Karpas-422 (cell line): Measurements from ENCODE around the gene KCNC3. TPM values are rescaled to one million over a fixed set of nuclear protein-coding genes. Genes with fewer than 3 reads are reported as not detected.
A peak's percentile ranks its signal among the peaks of the same experiment; 100 is the strongest.

Experiments
- DNase-seq: peaks from one replicate; pipeline ENCODE4 v3.0.0-alpha.2; 2015
- H2AFZ ChIP-seq: fragments of 200-600 bp; sonication (generic); 2 replicates; pipeline ENCODE4 v1.6.1; 2014; ENCODE audit warnings: antibody characterized with exemption, low read length, mixed read lengths
- H3K27ac ChIP-seq: fragments of 200-600 bp; sonication (generic); 2 replicates; pipeline ENCODE4 v1.5.1; 2014; ENCODE audit warnings: mild to moderate bottlenecking, low read length, moderate library complexity
- H3K27me3 ChIP-seq: fragments of 200-600 bp; sonication (generic); 2 replicates; pipeline ENCODE4 v1.6.1; 2014; ENCODE audit warnings: low read length, mixed read lengths
- H3K36me3 ChIP-seq: fragments of 200-600 bp; sonication (generic); 2 replicates; pipeline ENCODE4 v1.6.1; 2014; ENCODE audit warnings: low read length, mixed read lengths; ENCODE audit not compliant: insufficient read depth
- H3K4me1 ChIP-seq: fragments of 200-600 bp; sonication (generic); 2 replicates; pipeline ENCODE4 v1.6.1; 2014; ENCODE audit warnings: mild to moderate bottlenecking, low read length, mixed read lengths
- H3K4me2 ChIP-seq: fragments of 200-600 bp; sonication (generic); 2 replicates; pipeline ENCODE4 v1.6.1; 2014; ENCODE audit warnings: low read length, low read depth, mild to moderate bottlenecking; ENCODE audit not compliant: poor library complexity, severe bottlenecking
- H3K4me3 ChIP-seq: fragments of 200-600 bp; sonication (generic); 2 replicates; pipeline ENCODE4 v1.5.1; 2014; ENCODE audit warnings: mild to moderate bottlenecking, antibody characterized with exemption, low read length, mixed read lengths
- H3K79me2 ChIP-seq: fragments of 200-600 bp; sonication (generic); 2 replicates; pipeline ENCODE4 v1.6.1; 2014; ENCODE audit warnings: mild to moderate bottlenecking, low read length, mixed read lengths
- H3K9ac ChIP-seq: fragments of 200-600 bp; sonication (generic); 2 replicates; pipeline ENCODE4 v1.6.0; 2014; ENCODE audit warnings: low read length
- H3K9me2 ChIP-seq: fragments of 200-600 bp; sonication (generic), shearing (Covaris generic); replicated peaks from 2 replicates; pipeline ENCODE4 v1.6.0; 2014; ENCODE audit warnings: mild to moderate bottlenecking, low read length, moderate library complexity; ENCODE audit not compliant: insufficient read depth
- H3K9me3 ChIP-seq: fragments of 300-700, 200-600 bp; sonication (generic); 2 replicates; pipeline ENCODE4 v1.6.1; 2014; ENCODE audit warnings: low read length, mixed read lengths
- H4K20me1 ChIP-seq: fragments of 200-600 bp; sonication (generic); 2 replicates; pipeline ENCODE4 v1.6.1; 2014; ENCODE audit warnings: mild to moderate bottlenecking, antibody characterized with exemption, low read length, low read depth; ENCODE audit not compliant: insufficient read depth
- total RNA-seq: library from RNA; depleted of rRNA; stranded (reverse); fragments of >200 nt; shearing (Covaris generic); gene quantifications from 2 replicates; pipeline ENCODE4 v1.2.3, GENCODE V29; 2014; ENCODE audit warnings: low replicate concordance

The KCNC3 gene
- total RNA-seq, 1 experiment from 2014 or later: 10.8 TPM

GRCh38 chr19:50290011-50290410 lies 39.2 kb downstream of the KCNC3 start:
- peaks cover 4% of the 10 kb centered on the region; the same call in 1 of the 2 replicates for H3K27me3 ChIP-seq
- no peaks in the 10 kb centered on the region for H3K79me2 ChIP-seq
- peaks cover 11% of the 10 kb centered on the region for H3K9me3 ChIP-seq
- no peak overlapping the region for H3K27ac ChIP-seq
- H3K4me3 ChIP-seq: no peak overlapping the region
- H3K4me2 ChIP-seq: no peak overlapping the region
- no peak overlapping the region for H2AFZ ChIP-seq
- H3K9ac ChIP-seq: no peak overlapping the region
- no peaks in the 10 kb centered on the region for H4K20me1 ChIP-seq
- H3K4me1 ChIP-seq: no peaks in the 10 kb centered on the region
- DNase-seq: peak; percentile 67
- H3K9me2 ChIP-seq: no peaks in the 10 kb centered on the region
- no peaks in the 10 kb centered on the region for H3K36me3 ChIP-seq

- peaks cover 4% of the 10 kb centered on the region; the same call in 1 of the 2 replicates for H3K27me3 ChIP-seq
- H4K20me1 ChIP-seq: no peaks in the 10 kb centered on the region
- H3K9me2 ChIP-seq: no peaks in the 10 kb centered on the region
- H3K36me3 ChIP-seq: no peaks in the 10 kb centered on the region
- H3K4me1 ChIP-seq: no peaks in the 10 kb centered on the region
- peaks cover 11% of the 10 kb centered on the region for H3K9me3 ChIP-seq
- H2AFZ ChIP-seq: no peak overlapping the region
- H3K4me3 ChIP-seq: no peak overlapping the region
- H3K4me2 ChIP-seq: no peak overlapping the region
- no peak overlapping the region for H3K9ac ChIP-seq
- no peak for DNase-seq
- no peaks in the 10 kb centered on the region for H3K79me2 ChIP-seq
- no peak overlapping the region for H3K27ac ChIP-seq
These were observed 40.2 kb downstream of the KCNC3 start for GRCh38 chr19:50288954-50289353.

GRCh38 chr19:50287331-50287730 lies 41.8 kb downstream of the KCNC3 start:
- Histone ChIP-seq H3K27me3 (peaks cover 4% of the 10 kb centered on the region; the same call in 1 of the 2 replicates), H4K20me1 (no peaks in the 10 kb centered on the region), H2AFZ (no peak overlapping the region), H3K79me2 (no peaks in the 10 kb centered on the region), H3K27ac (no peak overlapping the region), H3K9me2 (no peaks in the 10 kb centered on the region), H3K4me2 (no peak overlapping the region), H3K9ac (no peak overlapping the region), H3K36me3 (no peaks in the 10 kb centered on the region), H3K4me1 (no peaks in the 10 kb centered on the region), H3K4me3 (no peak overlapping the region), H3K9me3 (peaks cover 11% of the 10 kb centered on the region)
- DNase-seq: no peak

GRCh38 chr19:50286443-50286842 lies 42.7 kb downstream of the KCNC3 start:
- H3K9me3 ChIP-seq: peaks cover 11% of the 10 kb centered on the region
- no peaks in the 10 kb centered on the region for H3K4me1 ChIP-seq
- DNase-seq: no peak
- H3K4me3 ChIP-seq: no peak overlapping the region
- H3K27me3 ChIP-seq: peaks cover 4% of the 10 kb centered on the region; the same call in 1 of the 2 replicates
- H3K36me3 ChIP-seq: no peaks in the 10 kb centered on the region
- no peaks in the 10 kb centered on the region for H3K79me2 ChIP-seq
- H3K27ac ChIP-seq: no peak overlapping the region
- H3K9me2 ChIP-seq: no peaks in the 10 kb centered on the region
- H4K20me1 ChIP-seq: no peaks in the 10 kb centered on the region
- H3K9ac ChIP-seq: no peak overlapping the region
- no peak overlapping the region for H2AFZ ChIP-seq
- no peak overlapping the region for H3K4me2 ChIP-seq

GRCh38 chr19:50285833-50286232 lies 43.3 kb downstream of the KCNC3 start:
- Histone ChIP-seq H3K4me3 (no peak overlapping the region), H2AFZ (no peak overlapping the region), H3K27ac (no peak overlapping the region), H3K9ac (no peak overlapping the region), H3K36me3 (no peaks in the 10 kb centered on the region), H3K4me2 (no peak overlapping the region), H3K27me3 (peaks cover 4% of the 10 kb centered on the region; the same call in 1 of the 2 replicates), H3K4me1 (no peaks in the 10 kb centered on the region), H4K20me1 (no peaks in the 10 kb centered on the region), H3K9me2 (no peaks in the 10 kb centered on the region), H3K9me3 (peaks cover 11% of the 10 kb centered on the region), H3K79me2 (no peaks in the 10 kb centered on the region)
- DNase-seq: no peak

- Histone ChIP-seq H3K27ac (no peak overlapping the region), H3K9me2 (no peaks in the 10 kb centered on the region), H3K79me2 (no peaks in the 10 kb centered on the region), H3K4me2 (no peak overlapping the region), H4K20me1 (no peaks in the 10 kb centered on the region), H3K36me3 (no peaks in the 10 kb centered on the region), H3K27me3 (peaks cover 4% of the 10 kb centered on the region; the same call in 1 of the 2 replicates), H3K4me3 (no peak overlapping the region), H3K4me1 (no peaks in the 10 kb centered on the region), H2AFZ (no peak overlapping the region), H3K9ac (no peak overlapping the region), H3K9me3 (peaks cover 11% of the 10 kb centered on the region)
- DNase-seq: no peak
These were observed 47.7 kb downstream of the KCNC3 start for GRCh38 chr19:50281491-50281890.

- H3K9me3 ChIP-seq: peaks cover 6% of the 10 kb centered on the region; the same call in 1 of the 2 replicates
- no peaks in the 10 kb centered on the region for H3K27me3 ChIP-seq
- no peak overlapping the region for H3K4me3 ChIP-seq
- no peak for DNase-seq
- no peak overlapping the region for H2AFZ ChIP-seq
- H4K20me1 ChIP-seq: no peaks in the 10 kb centered on the region
- H3K9me2 ChIP-seq: no peaks in the 10 kb centered on the region
- H3K27ac ChIP-seq: no peak overlapping the region
- no peaks in the 10 kb centered on the region for H3K79me2 ChIP-seq
- no peaks in the 10 kb centered on the region for H3K36me3 ChIP-seq
- no peaks in the 10 kb centered on the region for H3K4me1 ChIP-seq
- no peak overlapping the region for H3K4me2 ChIP-seq
- H3K9ac ChIP-seq: no peak overlapping the region
These were observed 48.2 kb downstream of the KCNC3 start for GRCh38 chr19:50280983-50281382.

GRCh38 chr19:50280074-50280473 lies 49.1 kb downstream of the KCNC3 start:
- H2AFZ ChIP-seq: no peak overlapping the region
- no peaks in the 10 kb centered on the region for H3K9me3 ChIP-seq
- H3K79me2 ChIP-seq: no peaks in the 10 kb centered on the region
- H4K20me1 ChIP-seq: no peaks in the 10 kb centered on the region
- H3K27me3 ChIP-seq: no peaks in the 10 kb centered on the region
- no peak overlapping the region for H3K4me2 ChIP-seq
- H3K36me3 ChIP-seq: no peaks in the 10 kb centered on the region
- no peaks in the 10 kb centered on the region for H3K4me1 ChIP-seq
- no peak for DNase-seq
- H3K27ac ChIP-seq: no peak overlapping the region
- no peak overlapping the region for H3K4me3 ChIP-seq
- no peak overlapping the region for H3K9ac ChIP-seq
- no peaks in the 10 kb centered on the region for H3K9me2 ChIP-seq
